Gastroesophageal sphincter (tissue), 3 donors: ENCODE results near the gene TNFAIP2.

Experiments
- CTCF ChIP-seq, 4 experiments: fragments of 200-600 bp in 2 of 4; fragments of 450-650 bp in 2 of 4; sonication (generic) in 1 of 4; IDR thresholded peaks; one replicate each; pipeline ENCODE4 v1.5.1; 2017 to 2019; ENCODE audit warnings: antibody characterized with exemption in 4 of 4, mild to moderate bottlenecking in 2 of 4, moderate library complexity in 2 of 4
- EP300 ChIP-seq: sonication (generic); formaldehyde crosslinking; IDR thresholded peaks from one replicate; pipeline ENCODE4 v1.6.1; 2017; ENCODE audit warnings: antibody characterized with exemption, mild to moderate bottlenecking
- POLR2A ChIP-seq, 2 donors: fragments of 450-650 bp; IDR thresholded peaks; one replicate each; pipeline ENCODE4 v1.6.1; 2017; ENCODE audit warnings: antibody characterized with exemption in 2 of 2, mild to moderate bottlenecking in 2 of 2, moderate library complexity in 1 of 2
- POLR2AphosphoS5 ChIP-seq: sonication (generic); formaldehyde crosslinking; IDR thresholded peaks from one replicate; pipeline ENCODE4 v1.6.1; 2017; ENCODE audit warnings: antibody characterized with exemption

GRCh38 chr14:103169954-103170353 lies 46.7 kb downstream of the TNFAIP2 start:
- TF ChIP-seq POLR2A (IDR thresholded peaks at IDR 0.05) (no peak), CTCF (IDR thresholded peaks at IDR 0.05) (no peak), POLR2AphosphoS5 (no peak), EP300 (no peak)
